GM13977 (cell line): Measurements from ENCODE around the gene PAPOLA.

ENCODE experiments used
- DNase-seq: peaks from one replicate; pipeline ENCODE4 v3.0.0; 2012; ENCODE audit warnings: low spot score
- in situ Hi-C: fragments of 300-500 bp; cut with MboI; formaldehyde crosslinking; loops from one replicate; pipeline ENCODE4 v1.12.0; 2022; ENCODE audit warnings: low sequenced_read_pairs, low pct_unique_long_range_greater_than_20kb, mixed read lengths, inconsistent platforms; ENCODE audit not compliant: unreplicated experiment
- TF ChIP-seq, protein P1 (sequence below): IDR thresholded peaks from 2 replicates; pipeline ENCODE4 v1.5.1; 2012; ENCODE audit warnings: mild to moderate bottlenecking, control low read depth; ENCODE audit not compliant: insufficient read depth; ENCODE audit errors: extremely low read depth, missing control alignments

PAPOLA gene

DNA sequence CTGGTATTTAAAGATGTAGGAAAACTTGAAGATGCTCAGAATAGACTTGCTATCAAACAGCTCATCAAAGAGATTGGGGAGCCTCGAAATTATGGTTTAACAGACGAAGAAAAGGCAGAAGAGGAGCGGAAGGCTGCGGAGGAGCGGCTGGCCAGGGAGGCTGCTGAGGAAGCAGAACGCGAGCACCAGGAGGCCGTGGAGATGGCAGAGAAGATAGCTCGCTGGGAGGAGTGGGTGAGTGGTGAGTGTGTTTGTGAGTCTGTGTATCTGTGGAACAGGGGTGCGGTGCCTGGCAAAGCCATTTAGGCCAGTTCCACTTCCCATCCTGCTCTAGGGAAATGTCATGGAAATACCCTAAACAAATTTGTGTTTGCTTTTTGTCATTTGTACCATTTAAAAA is 19.2 kb upstream of the PAPOLA start:
- in situ Hi-C loops: no loop called here
- no peak for DNase-seq
- TF ChIP-seq, protein P1, sequence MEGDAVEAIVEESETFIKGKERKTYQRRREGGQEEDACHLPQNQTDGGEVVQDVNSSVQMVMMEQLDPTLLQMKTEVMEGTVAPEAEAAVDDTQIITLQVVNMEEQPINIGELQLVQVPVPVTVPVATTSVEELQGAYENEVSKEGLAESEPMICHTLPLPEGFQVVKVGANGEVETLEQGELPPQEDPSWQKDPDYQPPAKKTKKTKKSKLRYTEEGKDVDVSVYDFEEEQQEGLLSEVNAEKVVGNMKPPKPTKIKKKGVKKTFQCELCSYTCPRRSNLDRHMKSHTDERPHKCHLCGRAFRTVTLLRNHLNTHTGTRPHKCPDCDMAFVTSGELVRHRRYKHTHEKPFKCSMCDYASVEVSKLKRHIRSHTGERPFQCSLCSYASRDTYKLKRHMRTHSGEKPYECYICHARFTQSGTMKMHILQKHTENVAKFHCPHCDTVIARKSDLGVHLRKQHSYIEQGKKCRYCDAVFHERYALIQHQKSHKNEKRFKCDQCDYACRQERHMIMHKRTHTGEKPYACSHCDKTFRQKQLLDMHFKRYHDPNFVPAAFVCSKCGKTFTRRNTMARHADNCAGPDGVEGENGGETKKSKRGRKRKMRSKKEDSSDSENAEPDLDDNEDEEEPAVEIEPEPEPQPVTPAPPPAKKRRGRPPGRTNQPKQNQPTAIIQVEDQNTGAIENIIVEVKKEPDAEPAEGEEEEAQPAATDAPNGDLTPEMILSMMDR: no peak

DNA sequence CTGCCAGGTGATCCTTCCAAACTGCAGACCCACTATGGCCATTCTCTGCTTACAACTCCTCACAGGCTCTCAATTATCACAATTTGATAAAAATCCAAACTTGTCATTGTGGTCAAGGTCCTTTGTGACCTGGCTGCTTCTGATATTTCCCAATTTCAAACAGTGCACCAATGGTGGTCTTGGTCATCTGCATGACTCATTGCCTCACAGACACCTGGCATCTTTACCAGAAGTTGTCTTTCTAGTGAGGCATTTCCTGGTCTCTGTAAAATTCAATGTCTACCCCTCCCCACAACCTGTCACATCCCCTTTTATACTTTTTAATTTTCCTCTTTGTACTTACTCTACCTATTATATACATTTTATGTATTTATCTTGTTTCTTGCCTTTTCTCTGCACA is 17.8 kb upstream of the PAPOLA start:
- in situ Hi-C loops: no loop called here
- TF ChIP-seq, protein P1: no peak
- no peak for DNase-seq

DNA sequence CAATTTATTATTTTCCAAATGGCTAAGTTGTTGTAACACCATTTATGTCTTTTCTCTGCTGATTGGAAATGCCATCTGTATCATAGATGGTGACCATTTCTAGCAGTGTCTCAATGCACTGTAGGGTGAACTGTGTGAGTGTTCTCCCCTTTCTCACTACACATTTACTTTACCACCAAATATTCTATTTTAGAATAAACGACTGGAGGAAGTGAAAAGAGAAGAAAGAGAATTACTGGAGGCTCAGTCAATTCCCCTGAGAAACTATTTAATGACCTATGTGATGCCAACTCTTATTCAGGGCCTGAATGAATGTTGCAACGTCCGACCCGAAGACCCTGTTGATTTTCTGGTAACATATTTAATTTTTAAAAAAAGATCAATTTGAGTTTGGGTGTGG is 15.5 kb upstream of the PAPOLA start:
- in situ Hi-C loops: no loop called here
- no peak for DNase-seq
- TF ChIP-seq, protein P1: no peak

DNA sequence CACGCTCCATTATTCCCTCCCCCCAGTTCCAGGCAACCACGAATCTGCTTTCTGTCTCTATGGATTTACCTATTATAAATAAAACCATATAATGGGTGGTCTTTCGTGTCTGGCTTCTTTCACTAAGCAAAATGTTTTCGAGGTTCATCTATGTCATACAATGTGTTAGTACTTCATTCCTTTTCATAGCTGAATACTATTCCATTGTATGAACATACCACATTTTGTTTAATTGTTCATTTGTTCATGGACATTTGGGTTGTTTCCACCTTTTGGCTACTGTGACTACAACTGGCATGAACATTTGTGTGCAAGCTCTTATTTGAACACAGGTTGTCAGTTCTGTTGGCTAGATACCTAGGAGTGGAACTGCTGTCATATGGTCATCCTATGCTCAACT is 12.9 kb upstream of the PAPOLA start:
- in situ Hi-C loops: no loop called here
- no peak for DNase-seq
- TF ChIP-seq, protein P1: no peak

DNA sequence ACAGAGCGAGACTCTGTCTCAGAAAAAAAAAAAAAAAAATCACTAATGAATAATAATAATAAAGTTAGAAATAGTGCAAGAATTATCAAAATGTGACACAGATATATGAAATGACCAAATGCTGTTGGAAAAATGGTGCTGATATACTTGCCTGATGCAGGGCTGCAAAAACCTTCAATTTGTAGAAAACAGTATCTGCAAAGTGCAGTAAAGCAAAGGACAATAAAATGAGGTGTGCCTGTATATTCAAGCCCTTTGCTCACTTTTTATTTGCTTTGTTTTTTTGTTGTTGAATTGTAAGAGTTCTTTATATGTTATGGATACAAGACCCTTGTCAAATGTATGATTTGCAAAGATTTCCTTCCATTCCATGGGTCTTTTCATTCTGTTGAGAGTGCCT is 9.0 kb upstream of the PAPOLA start:
- DNase-seq: no peak
- TF ChIP-seq, protein P1: no peak
- in situ Hi-C loops: no loop called here

DNA sequence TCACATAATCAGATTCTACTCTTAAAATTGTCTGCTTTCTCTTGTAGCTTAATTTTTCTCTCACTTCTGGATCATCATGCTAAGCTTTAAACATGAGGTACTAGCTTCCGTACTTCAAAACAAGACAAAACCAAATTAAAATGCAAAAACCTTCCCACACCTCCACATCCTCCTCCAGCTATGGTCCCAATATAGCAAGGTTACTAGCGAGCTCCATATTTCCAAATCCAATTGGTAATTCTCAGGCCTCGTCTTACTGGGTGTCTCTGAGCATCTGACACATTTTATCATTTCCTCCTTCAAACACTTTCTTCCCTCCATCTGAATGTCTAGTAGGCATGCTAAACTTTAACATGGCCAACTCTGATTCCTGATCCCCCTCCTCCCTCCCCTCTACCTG is 7.9 kb upstream of the PAPOLA start:
- DNase-seq: no peak
- TF ChIP-seq, protein P1: no peak
- in situ Hi-C loops: no loop called here

DNA sequence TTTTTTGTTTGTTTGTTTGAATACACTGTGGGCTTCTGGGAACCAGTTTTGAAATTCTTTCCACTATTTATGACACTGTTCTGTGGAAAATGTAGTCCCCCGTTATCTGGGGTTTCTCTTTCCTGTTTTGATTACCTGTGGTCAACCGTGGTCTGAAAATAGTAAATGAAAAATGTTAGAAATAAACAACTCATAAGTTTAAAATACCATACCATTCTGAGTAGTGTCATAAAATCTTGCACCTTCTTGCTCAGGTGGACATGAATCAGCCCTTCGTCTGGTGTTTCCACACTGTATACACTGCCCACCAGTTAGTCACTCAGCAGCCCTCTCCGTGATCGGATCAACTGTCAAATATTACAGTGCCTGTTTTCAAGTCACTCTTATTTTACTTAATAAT is 5.1 kb upstream of the PAPOLA start:
- in situ Hi-C loops: no loop called here
- DNase-seq: no peak
- TF ChIP-seq, protein P1: no peak
